Transverse colon (tissue), 4 donors: ENCODE data around the gene CIDEA. TPM values are rescaled to one million over a fixed set of nuclear protein-coding genes. Genes with fewer than 3 reads are reported as not detected.

ENCODE experiments used
- DNase-seq: peaks from one replicate; pipeline ENCODE4 v3.0.0-alpha.2; 2019
- H3K27ac ChIP-seq, 4 donors: fragments of 200-600 bp; sonication (generic); 2 replicates each; pipeline ENCODE4 v1.5.1; 2016 to 2018; ENCODE audit warnings: inconsistent platforms in 4 of 4
- H3K27me3 ChIP-seq: fragments of 200-600 bp; sonication (generic); 2 replicates; pipeline ENCODE4 v1.5.1; 2017; ENCODE audit warnings: inconsistent platforms
- H3K36me3 ChIP-seq, 4 donors: fragments of 200-600 bp; sonication (generic); 2 replicates each; pipeline ENCODE4 v1.5.1; 2017 to 2019; ENCODE audit warnings: inconsistent platforms in 4 of 4
- H3K4me1 ChIP-seq, 4 donors: fragments of 200-600 bp; sonication (generic); 2 replicates each; pipeline ENCODE4 v1.5.1; 2017 to 2020; ENCODE audit warnings: inconsistent platforms in 4 of 4
- H3K4me3 ChIP-seq, 4 donors: fragments of 200-600 bp; sonication (generic); 1 replicate in 1 of 4; 2 replicates in 3 of 4; pipeline versions ENCODE4 v1.5.1 to v1.6.1; 2017 to 2019; ENCODE audit warnings: inconsistent platforms in 4 of 4
- H3K9me3 ChIP-seq, 2 donors: fragments of 200-600 bp; sonication (generic); 2 replicates each; pipeline ENCODE4 v1.5.1; 2017 to 2019; ENCODE audit warnings: inconsistent platforms in 2 of 2
- EP300 ChIP-seq: sonication (generic); formaldehyde crosslinking; IDR thresholded peaks from one replicate; pipeline ENCODE4 v1.6.1; 2017; ENCODE audit warnings: antibody characterized with exemption, low read depth
- POLR2A ChIP-seq: fragments of 450-650 bp; IDR thresholded peaks from one replicate; pipeline ENCODE4 v1.6.1; 2016; ENCODE audit warnings: antibody characterized with exemption, mild to moderate bottlenecking, moderate library complexity
- POLR2AphosphoS5 ChIP-seq, 3 donors: sonication (generic); formaldehyde crosslinking; IDR thresholded peaks; one replicate each; pipeline ENCODE4 v1.6.1; 2016; ENCODE audit warnings: antibody characterized with exemption in 3 of 3
- WGBS, 2 donors: methylation state at CpG; one replicate each; pipeline ENCODE4 v1.1.5; 2018; ENCODE audit warnings: low coverage in 1 of 2; 5-methylcytosine and 5-hydroxymethylcytosine counted together
- in situ Hi-C, 4 donors: fragments of 200-750 bp; cut with MboI; loops; one replicate each; pipeline versions ENCODE4 v1.15.0 to v1.15.1; 2017; ENCODE audit warnings: low sequenced_read_pairs in 3 of 4, low pct_ligation_motif_present in 1 of 4, low pct_unique_long_range_greater_than_20kb in 1 of 4
- intact Hi-C: fragments of 100-400 bp; cut with DNase I; formaldehyde crosslinking; loops from one replicate; pipeline ENCODE4 v1.15.1; 2023; ENCODE audit warnings: low total_unique reads
- total RNA-seq, 4 donors: library from RNA; depleted of rRNA; stranded (reverse); fragments of >200 nt; gene quantifications; one replicate each; pipeline ENCODE4 v1.1.0, GENCODE V29; 2016
- TF ChIP-seq, protein P1 (sequence below), 5 experiments: fragments of 200-600 bp in 3 of 5; fragments of 450-650 bp in 2 of 5; sonication (generic) in 3 of 5; IDR thresholded peaks; 1 replicate in 2 of 5; 2 replicates in 3 of 5; pipeline ENCODE4 v1.5.1; 2016 to 2017; ENCODE audit warnings: antibody characterized with exemption in 5 of 5, inconsistent platforms in 3 of 5, mild to moderate bottlenecking in 2 of 5, moderate library complexity in 1 of 5

Gene CIDEA
- total RNA-seq, 4 donors from 2014 or later: 0.68 to 3.8 (median 3.7) TPM; not detected in 1

DNA sequence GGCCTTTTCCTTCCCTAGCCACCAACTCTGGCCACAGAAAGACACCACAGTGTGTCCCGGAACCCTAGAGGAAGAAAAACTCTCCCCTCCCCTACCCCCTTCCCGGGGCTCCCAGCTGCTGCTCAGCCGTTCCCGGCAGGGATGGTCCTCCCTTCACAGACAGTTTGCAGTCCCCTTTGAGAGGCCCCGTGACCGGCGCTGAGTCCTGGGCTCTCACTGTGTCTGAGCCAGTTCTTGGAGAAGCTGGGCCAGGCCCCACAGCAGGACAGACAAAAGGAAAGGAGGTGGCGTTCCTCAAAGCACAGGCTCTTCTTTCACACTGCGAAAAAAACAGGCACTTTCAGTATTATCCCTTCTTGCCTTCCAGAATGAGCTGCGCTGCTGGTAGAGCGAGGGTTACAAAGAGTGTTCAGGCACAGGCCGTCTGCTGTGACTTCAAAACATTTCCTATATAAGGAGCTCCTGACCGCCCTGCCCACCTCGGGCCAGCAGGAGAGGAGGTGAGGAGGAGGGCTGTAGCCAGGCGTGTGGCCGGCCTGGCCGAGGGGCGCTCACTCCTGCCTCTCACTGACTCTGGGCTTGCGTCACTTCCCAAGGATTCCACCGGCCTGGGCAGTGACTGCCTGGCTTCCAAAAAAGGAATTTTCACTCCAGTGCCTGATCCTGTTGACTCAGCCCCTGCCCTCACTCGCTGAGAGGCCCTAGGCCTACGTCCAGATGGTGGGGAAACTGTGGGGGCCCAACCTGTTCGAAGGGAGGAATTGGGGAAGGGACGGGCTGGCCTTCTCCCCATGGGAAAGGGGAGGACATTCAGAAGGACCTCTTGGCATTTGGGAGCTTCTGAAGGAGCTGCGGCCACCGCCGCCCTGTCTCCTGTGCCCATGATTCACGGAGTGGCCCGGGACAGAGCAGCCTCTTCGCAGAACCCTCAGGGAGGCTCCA, 24.9 kb downstream of the CIDEA start:
- H3K27me3 ChIP-seq: no peaks in the 10 kb centered on the region
- H3K9me3 ChIP-seq: no peaks in the 10 kb centered on the region
- H3K4me3 ChIP-seq: peak overlapping the region; percentile 20 to 37 (median 27)
- peak overlapping the region; percentile 90 to 97 (median 94) for H3K27ac ChIP-seq
- intact Hi-C loops (loop anchor here (2.0 to 10.0 kb wide), 3 partner anchors 28 to 386 kb away; no protein-coding TSS in a partner anchor), in situ Hi-C loops (no loop called here)
- peaks cover 4 to 24% (median 6%) of the 10 kb centered on the region in 4 donors for H3K4me1 ChIP-seq
- TF ChIP-seq POLR2AphosphoS5 (IDR thresholded peaks at IDR 0.05) (peak; percentile 81 to 86 (median 85)), EP300 (peak; percentile 36), POLR2A (peak; percentile 63)
- TF ChIP-seq, protein P1, sequence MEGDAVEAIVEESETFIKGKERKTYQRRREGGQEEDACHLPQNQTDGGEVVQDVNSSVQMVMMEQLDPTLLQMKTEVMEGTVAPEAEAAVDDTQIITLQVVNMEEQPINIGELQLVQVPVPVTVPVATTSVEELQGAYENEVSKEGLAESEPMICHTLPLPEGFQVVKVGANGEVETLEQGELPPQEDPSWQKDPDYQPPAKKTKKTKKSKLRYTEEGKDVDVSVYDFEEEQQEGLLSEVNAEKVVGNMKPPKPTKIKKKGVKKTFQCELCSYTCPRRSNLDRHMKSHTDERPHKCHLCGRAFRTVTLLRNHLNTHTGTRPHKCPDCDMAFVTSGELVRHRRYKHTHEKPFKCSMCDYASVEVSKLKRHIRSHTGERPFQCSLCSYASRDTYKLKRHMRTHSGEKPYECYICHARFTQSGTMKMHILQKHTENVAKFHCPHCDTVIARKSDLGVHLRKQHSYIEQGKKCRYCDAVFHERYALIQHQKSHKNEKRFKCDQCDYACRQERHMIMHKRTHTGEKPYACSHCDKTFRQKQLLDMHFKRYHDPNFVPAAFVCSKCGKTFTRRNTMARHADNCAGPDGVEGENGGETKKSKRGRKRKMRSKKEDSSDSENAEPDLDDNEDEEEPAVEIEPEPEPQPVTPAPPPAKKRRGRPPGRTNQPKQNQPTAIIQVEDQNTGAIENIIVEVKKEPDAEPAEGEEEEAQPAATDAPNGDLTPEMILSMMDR (IDR thresholded peaks at IDR 0.05): peak in 2 of 5 experiments; percentile 23 to 42
- WGBS, 2 donors: 65% methylated on average over 30 of the region's 30 CpGs; no CpG with 5 or more reads in 1 of the 2 donors
- H3K36me3 ChIP-seq: no peaks in the 10 kb centered on the region
- peak; percentile 69 for DNase-seq

DNA sequence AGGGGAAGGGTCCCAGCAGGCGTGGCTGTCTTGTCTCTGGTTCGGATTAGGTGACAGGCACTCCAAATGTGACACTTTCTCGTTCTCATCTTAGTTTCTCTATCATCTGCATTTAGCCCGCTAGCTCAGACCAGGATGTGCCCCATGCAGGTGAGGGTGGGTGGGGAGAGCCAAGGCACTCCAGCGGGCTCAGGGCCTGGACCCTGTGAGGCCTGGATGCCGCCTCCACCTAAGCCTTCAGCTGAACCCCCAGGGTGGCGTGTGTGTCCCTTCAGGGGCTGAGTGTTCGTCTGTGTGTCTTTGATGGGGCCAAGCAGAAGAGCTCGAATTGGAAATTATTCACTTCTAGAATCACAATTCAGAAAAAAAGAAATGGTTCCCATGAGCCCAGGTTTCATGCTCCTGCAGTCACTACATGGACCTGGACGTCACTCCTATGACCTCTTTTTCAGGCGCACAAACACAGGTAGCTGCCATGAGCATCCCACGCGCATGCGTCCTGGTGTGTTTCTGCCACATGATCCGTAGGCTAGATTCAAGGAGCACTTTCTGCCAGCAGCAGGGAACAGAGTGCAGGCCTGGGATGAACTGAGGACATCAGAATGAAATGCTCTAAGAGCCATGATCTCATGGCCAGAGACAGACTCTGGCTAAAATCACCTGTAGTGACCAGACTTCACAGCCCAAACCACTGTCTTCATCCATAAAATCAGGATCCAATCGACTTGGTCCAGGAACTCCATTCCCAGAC, 25.8 kb downstream of the CIDEA start:
- Histone ChIP-seq H3K4me1 (peaks cover 4 to 24% (median 6%) of the 10 kb centered on the region in 4 donors), H3K9me3 (no peaks in the 10 kb centered on the region), H3K27ac (peak overlapping the region; percentile 90 to 97 (median 94)), H3K36me3 (no peaks in the 10 kb centered on the region), H3K27me3 (peaks cover 3% of the 10 kb centered on the region), H3K4me3 (peak overlapping the region in 3 of 4 donors; percentile 9 to 35 (median 28))
- TF ChIP-seq EP300 (no peak), POLR2AphosphoS5 (IDR thresholded peaks at IDR 0.05) (peak in 1 of 3 donors; percentile 15), POLR2A (no peak)
- TF ChIP-seq, protein P1 (IDR thresholded peaks at IDR 0.05): no peak
- in situ Hi-C loops (no loop called here), intact Hi-C loops (loop anchor here (2.0 to 10.0 kb wide), 3 partner anchors 27 to 385 kb away; no protein-coding TSS in a partner anchor)
- no peak for DNase-seq
- 77% methylated on average over 16 of the region's 16 CpGs; no CpG with 5 or more reads in 1 of the 2 donors for WGBS, 2 donors

- Histone ChIP-seq H3K27ac (peak overlapping the region; percentile 19 to 97 (median 94)), H3K4me1 (peaks cover 4 to 24% (median 6%) of the 10 kb centered on the region in 4 donors), H3K4me3 (no peak overlapping the region), H3K27me3 (peaks cover 22% of the 10 kb centered on the region), H3K36me3 (no peaks in the 10 kb centered on the region), H3K9me3 (no peaks in the 10 kb centered on the region)
- DNase-seq: no peak
- 47% methylated on average over 1 of the region's 1 CpG; no CpG with 5 or more reads in 1 of the 2 donors for WGBS, 2 donors
- intact Hi-C loops (no loop called here), in situ Hi-C loops (no loop called here)
- no peak for TF ChIP-seq POLR2AphosphoS5 (IDR thresholded peaks at IDR 0.05)
Observed at GRCh38 chr18:12281861-12282260, 27.7 kb downstream of the CIDEA start.

GRCh38 chr18:12282442-12283039, 28.4 kb downstream of the CIDEA start:
- intact Hi-C loops (no loop called here), in situ Hi-C loops (no loop called here)
- Histone ChIP-seq H3K9me3 (no peaks in the 10 kb centered on the region), H3K4me3 (no peak overlapping the region), H3K27ac (peak overlapping the region; percentile 19 to 97 (median 94)), H3K27me3 (peaks cover 29% of the 10 kb centered on the region), H3K36me3 (no peaks in the 10 kb centered on the region), H3K4me1 (peaks cover 4 to 23% (median 11%) of the 10 kb centered on the region in 4 donors)
- DNase-seq: no peak
- WGBS, 2 donors: 73% methylated on average over 9 of the region's 9 CpGs; no CpG with 5 or more reads in 1 of the 2 donors
- TF ChIP-seq, protein P1 (IDR thresholded peaks at IDR 0.05): no peak
- TF ChIP-seq EP300 (no peak), POLR2AphosphoS5 (IDR thresholded peaks at IDR 0.05) (no peak), POLR2A (no peak)
